ENCODE results near the gene TEAD1. TPM values are rescaled to one million over a fixed set of nuclear protein-coding genes. Genes with fewer than 3 reads are reported as not detected.

Gene TEAD1
- total RNA-seq, 1 donor from 2014 or later: 163 TPM

DNA sequence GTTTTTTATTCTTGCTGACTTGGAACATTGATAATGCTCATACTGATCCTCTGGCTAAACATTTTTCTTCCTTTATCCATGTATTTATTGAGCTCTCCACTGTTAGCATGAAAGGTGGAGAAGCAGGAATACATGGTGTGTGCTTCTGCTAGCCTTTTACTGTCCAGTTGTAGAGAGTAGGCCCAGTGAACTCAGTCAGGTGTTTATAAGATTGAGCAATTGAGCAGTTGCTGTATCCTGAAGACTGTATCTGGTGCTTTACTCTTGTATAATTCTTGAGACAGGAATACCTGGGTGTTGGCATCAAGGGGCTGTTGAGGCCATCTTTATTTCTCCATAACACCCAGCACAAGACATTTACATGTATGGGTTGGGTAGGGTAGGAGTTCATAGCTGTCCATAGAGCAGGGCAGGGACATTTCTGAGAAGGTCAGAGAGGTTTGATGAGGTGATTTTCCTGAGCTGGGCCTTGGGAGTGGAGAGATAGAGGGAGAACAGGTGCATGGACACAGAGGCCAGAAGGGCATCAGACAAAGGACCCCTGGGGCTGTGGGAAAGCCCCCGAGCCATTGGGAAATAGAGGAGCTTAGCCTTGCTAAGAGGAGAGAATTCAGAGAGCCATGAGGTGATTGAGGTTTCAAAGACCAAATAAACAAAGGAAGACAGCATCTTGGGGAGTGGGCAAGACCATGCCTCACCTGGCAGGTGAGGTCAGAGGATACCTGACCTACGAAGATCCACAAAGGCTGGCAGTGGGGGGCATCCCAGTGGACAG lies 155.5 kb downstream of the TEAD1 start:
- DNase-seq (ENCODE audit: low spot score in 2 of 2, unreplicated experiment in 2 of 2): no peak
- Mint-ChIP-seq H3K27ac (peak overlapping the region; percentile 98), H3K36me3 (peaks cover 12% of the 10 kb centered on the region), H3K4me1 (peaks cover 68% of the 10 kb centered on the region), H3K27me3 (ENCODE audit: low read depth) (no peaks in the 10 kb centered on the region), H3K4me3 (peak overlapping the region; percentile 73), H3K9me3 (peaks cover 11% of the 10 kb centered on the region)
- TF ChIP-seq, protein P1, sequence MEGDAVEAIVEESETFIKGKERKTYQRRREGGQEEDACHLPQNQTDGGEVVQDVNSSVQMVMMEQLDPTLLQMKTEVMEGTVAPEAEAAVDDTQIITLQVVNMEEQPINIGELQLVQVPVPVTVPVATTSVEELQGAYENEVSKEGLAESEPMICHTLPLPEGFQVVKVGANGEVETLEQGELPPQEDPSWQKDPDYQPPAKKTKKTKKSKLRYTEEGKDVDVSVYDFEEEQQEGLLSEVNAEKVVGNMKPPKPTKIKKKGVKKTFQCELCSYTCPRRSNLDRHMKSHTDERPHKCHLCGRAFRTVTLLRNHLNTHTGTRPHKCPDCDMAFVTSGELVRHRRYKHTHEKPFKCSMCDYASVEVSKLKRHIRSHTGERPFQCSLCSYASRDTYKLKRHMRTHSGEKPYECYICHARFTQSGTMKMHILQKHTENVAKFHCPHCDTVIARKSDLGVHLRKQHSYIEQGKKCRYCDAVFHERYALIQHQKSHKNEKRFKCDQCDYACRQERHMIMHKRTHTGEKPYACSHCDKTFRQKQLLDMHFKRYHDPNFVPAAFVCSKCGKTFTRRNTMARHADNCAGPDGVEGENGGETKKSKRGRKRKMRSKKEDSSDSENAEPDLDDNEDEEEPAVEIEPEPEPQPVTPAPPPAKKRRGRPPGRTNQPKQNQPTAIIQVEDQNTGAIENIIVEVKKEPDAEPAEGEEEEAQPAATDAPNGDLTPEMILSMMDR (IDR thresholded peaks at IDR 0.05; ENCODE audit: unreplicated experiment): no peak

DNA sequence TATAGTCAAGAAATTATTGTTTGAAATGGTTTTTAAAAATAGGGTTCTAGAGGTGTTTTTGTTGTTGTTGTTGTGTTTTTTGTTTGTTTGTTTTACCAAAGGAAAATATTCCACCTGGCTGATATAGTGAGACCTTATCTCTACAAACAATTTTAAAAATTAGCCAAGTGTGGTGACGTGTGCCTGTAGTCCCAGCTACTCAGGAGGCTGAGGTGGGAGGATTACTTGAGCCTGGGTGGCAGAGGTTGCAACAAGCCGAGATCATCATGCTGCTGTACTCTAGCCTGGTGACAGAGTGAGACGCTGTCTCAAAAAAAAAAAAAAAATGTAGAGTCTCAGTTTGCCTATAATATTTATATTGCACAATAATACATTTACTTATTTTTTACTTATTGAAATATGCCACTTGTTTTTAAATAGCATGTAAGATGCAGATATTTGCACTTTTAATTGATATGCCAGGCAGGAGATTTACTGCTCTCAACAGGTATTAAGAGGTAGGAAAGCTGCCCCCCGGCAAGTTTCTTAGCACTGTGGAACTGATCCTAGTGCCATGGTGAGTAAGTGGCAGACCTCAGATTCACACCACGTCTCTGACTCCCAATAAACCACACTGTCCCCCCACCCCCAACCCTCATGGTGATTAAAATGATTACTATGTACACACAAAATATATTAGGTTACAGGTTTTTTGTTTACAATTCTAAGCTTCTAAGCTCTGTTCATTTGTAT lies 157.4 kb downstream of the TEAD1 start:
- Mint-ChIP-seq H3K27ac (peak overlapping the region; percentile 71), H3K36me3 (peaks cover 16% of the 10 kb centered on the region), H3K4me1 (peaks cover 65% of the 10 kb centered on the region), H3K27me3 (ENCODE audit: low read depth) (no peaks in the 10 kb centered on the region), H3K9me3 (peaks cover 16% of the 10 kb centered on the region), H3K4me3 (no peak overlapping the region)
- DNase-seq (ENCODE audit: low spot score in 2 of 2, unreplicated experiment in 2 of 2): no peak
- TF ChIP-seq, protein P1 (IDR thresholded peaks at IDR 0.05; ENCODE audit: unreplicated experiment): no peak

DNA sequence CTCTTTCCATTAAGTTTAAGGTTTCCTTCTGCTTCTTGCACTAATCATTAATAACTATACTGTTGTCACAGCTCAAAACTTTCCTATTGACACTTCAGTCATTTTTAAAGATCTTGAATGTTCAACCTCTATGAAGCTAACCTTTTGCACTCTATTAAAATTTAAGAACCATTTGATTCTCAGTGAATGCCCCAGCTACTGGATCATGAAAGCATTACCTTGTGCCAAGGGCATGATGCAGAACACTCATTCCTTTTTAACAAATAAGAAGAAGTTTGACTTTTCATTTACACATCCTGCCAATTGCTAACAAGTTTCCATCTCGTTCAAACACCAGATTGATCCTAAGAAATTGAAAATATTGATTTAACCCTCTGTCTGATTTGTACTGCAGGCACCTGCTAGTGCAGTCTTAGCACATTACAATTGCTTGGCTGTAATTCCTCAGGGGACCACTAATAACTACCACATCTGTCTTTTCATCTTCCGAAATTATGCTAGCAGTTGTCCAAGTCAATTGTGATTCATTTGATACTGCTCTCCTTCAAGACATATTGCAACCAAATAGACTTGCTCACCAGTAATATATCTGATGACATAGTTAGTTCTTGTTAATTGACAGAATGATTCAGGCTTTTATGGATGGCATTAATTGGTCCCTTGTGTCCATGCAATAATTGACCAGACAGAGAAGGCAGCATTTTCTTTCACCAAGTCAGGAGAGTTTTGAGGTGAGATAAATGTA lies 158.4 kb downstream of the TEAD1 start:
- Mint-ChIP-seq H3K9me3 (peaks cover 16% of the 10 kb centered on the region), H3K4me1 (peaks cover 55% of the 10 kb centered on the region), H3K27me3 (ENCODE audit: low read depth) (no peaks in the 10 kb centered on the region), H3K4me3 (no peak overlapping the region), H3K36me3 (peaks cover 19% of the 10 kb centered on the region), H3K27ac (peak overlapping the region; percentile 11)
- no peak for DNase-seq (ENCODE audit: low spot score in 2 of 2, unreplicated experiment in 2 of 2)
- TF ChIP-seq, protein P1 (IDR thresholded peaks at IDR 0.05; ENCODE audit: unreplicated experiment): no peak

DNA sequence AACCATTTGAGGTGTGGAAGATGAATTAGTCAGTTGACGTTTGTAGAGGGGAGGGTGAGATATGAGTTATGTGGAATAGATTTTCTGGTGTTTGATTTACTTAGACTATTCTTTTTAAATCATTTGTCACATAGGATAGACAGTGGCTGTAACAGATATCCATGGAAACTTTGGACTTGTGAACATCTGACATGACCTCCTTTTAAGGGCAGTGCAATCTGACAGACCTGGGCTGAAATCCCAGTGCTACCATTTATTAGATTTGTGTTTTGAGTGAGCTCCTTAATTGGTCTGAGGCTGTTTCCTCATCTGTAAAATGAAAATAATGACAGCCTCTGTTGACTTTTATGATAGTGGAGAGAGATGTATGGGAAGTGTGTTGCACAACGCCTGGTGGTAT lies 159.9 kb downstream of the TEAD1 start:
- Mint-ChIP-seq H3K36me3 (peaks cover 19% of the 10 kb centered on the region), H3K27ac (peak overlapping the region; percentile 41), H3K4me3 (no peak overlapping the region), H3K27me3 (ENCODE audit: low read depth) (no peaks in the 10 kb centered on the region), H3K9me3 (peaks cover 16% of the 10 kb centered on the region), H3K4me1 (peaks cover 44% of the 10 kb centered on the region)
- no peak for DNase-seq (ENCODE audit: low spot score in 2 of 2, unreplicated experiment in 2 of 2)
- TF ChIP-seq, protein P1 (IDR thresholded peaks at IDR 0.05; ENCODE audit: unreplicated experiment): no peak

DNA sequence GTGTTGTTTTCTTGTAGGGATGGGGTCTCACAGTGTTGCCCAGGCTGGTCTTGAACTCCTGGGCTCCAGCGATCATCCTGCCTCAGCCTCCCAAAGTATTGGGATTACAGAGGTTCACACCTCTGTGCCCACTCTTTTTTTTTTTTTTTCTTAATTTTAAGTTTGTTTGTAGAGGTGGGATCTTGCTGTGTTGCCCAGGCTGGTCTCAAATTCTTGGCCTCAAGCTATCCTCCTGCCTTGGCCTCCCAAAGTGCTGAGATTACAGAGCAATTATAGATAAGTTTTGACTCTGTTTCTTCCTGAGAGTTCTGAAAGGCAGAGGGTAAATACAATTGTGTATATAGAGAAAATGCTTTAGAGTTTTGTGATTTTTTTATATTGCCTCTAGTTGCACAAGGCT lies 160.4 kb downstream of the TEAD1 start:
- H3K27me3 Mint-ChIP-seq (ENCODE audit: low read depth): no peaks in the 10 kb centered on the region
- TF ChIP-seq, protein P1 (IDR thresholded peaks at IDR 0.05; ENCODE audit: unreplicated experiment): no peak
- DNase-seq (ENCODE audit: low spot score in 2 of 2, unreplicated experiment in 2 of 2): no peak
- H3K9me3 Mint-ChIP-seq: peaks cover 16% of the 10 kb centered on the region
- H3K36me3 Mint-ChIP-seq: peaks cover 19% of the 10 kb centered on the region
- no peak overlapping the region for H3K27ac Mint-ChIP-seq
- peaks cover 42% of the 10 kb centered on the region for H3K4me1 Mint-ChIP-seq
- H3K4me3 Mint-ChIP-seq: no peak overlapping the region
